ENCODE data around the gene NRP2.

Gene NRP2

DNA sequence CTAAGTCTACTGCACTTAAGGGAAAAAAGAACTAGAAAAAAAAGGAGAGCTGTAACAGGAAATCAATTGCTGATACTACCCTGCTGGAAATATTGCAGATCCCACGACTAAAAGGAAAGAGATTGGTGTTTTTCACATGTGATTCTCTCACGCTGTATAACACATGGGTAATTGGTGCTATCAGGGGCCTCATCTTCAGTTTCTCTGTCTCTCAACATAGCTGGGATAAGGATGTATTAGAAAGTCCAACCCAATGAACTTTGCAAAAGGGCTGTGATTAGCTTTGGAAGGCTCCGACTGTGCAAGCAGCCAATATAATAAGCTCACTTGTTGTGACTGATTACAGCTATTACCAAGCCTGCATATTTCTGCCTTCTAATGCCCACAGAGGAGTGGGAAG is 133.4 kb downstream of the NRP2 start:
- no peak for DNase-seq

DNA sequence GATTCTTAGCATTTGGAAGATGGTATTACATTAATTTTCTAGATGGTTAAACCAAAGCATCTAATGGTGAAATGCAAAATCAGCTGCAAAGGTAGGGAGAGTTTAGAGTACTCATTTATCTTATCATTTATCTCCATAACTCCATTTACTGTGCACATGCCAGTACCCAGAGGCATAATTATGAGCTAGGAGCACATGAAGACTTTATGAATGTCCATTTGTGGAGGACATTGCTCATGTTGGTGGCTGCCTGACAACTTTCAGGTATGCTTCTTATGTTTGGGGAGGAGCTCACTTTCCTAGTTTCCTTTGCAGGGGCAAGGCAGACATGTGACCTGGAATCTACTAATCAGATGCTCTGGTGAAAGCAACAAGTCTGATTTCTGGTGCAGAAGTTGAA is 134.0 kb downstream of the NRP2 start:
- DNase-seq = no peak

GRCh38 chr2:205822579-205822978 is 140.3 kb downstream of the NRP2 start:
- DNase-seq = no peak

GRCh38 chr2:205827809-205828365 is 145.6 kb downstream of the NRP2 start:
- DNase-seq = no peak

DNA sequence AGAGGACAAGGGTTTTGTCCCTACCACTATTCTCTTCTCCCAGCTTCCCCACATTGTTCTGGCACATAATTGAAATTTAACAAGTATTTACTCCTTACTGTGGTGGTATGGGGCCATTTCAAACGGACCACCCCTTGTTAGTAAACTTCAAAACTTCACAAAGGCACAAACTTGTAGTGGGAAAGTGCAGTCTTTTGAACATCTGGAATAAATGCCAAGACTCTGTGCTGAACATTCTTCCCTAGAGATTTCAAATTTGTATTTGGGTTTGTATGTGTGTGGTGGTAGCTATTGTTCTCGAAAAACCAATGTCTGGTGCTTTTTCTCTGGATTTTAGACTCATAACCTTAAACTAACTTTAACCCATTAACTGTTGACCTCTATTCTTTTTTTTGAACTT is 151.6 kb downstream of the NRP2 start:
- no peak for DNase-seq

DNA sequence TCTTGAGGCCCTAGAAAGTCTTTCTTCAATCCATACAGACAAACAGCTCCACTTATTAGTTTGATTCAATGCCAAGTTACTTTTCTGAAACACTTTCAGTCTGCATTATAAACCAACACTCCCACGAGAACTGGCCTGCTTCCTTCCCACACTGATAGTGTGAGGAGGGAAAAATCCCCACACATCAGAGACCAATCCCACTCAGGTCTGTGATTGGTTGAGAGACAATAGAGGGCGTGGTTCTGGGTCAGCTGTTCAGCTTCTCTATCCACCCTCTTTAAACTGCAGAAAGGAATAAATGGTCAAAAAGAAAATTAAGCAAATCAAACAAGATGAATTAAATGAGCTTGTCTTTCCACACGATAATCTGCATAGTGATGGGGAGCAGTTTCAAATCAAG is 152.5 kb downstream of the NRP2 start:
- DNase-seq = no peak

DNA sequence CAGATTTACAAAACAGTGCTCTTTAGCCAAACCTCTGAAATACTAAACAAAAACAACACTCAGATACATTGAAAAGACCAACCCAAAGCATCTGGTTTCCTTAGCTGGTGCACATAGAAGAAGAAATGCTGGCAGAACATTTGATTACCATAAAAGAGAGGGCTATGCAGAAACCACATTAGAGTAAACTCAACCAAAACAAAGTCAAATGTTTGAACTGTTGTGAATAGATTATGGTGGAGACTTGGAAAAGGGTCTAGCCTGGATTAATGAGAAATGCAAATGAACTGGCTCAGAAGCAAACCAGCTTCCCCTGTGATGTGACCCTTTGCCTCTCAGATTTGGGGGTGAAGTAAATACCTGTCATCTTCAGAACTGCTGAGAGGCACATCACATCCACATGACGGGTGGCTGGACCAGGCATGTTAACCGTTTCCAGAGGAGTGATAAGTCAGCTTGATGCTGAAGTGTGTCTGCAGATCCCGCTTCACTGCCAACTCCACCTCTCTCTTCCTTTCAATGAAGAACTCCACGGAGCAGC is 153.0 kb downstream of the NRP2 start:
- DNase-seq = no peak

DNA sequence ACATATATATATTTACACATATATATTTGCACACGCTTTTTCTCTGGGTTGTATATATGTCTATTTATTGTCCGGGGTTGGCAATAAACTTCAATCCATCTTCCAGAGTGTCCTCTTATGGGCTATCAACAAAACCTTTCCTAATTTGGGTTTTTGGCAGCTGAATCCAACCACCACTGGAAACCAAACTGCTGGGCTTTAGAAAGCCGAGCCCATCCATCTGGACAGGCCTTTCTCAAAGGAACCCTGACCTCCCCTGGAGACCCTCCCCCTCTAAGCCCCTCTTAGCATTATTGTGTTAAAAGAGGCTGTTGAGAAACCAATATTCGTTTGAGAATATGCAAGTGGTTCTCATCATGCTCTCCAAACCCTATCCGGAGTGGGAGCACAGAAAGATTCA is 153.6 kb downstream of the NRP2 start:
- DNase-seq = no peak

GRCh38 chr2:205836477-205837221 is 154.3 kb downstream of the NRP2 start:
- no peak for DNase-seq

DNA sequence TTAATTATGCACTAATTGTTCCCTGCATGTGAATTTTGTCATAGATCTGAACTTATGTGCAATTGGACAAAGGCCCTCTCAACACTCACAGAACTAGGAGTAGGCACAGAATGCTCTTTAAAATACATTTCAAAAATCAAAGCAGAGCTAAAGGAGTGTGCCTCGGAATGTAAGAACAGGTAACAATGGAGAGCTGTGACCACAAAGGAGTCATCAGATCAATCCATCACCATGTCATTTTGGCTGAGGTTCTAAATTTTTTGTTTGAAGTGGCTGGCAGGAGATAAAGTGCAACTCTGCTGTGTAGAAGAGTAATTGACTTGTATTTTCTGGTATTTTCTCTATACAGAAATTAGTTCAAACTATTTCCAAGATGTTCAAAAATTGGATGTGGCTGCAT is 155.4 kb downstream of the NRP2 start:
- DNase-seq = no peak

DNA sequence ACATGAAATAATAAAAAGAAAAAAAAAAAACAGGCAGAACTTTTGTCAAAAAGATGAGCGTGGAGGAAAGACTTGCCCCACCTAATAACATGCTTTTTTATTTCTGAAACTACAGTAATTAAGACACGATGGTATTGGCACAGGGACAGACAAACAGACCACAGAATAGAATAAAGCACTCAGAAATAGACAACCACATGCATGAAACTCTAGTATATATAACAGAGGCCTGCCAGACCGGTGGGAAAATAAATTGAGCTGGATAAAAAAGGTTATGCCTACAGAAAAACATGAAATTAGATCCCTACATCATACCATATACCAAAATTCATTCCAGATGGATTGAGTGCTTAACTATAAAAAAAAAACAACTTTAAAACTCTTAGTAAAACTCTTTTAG is 163.1 kb downstream of the NRP2 start:
- DNase-seq = no peak
